ENCODE data around the gene ZDHHC21.
"Not testable (repeated sequence)": the region's sequence is repeated elsewhere in the genome, so short reads cannot be mapped to it uniquely, and the experiment has no call there.

ZDHHC21 gene

DNA sequence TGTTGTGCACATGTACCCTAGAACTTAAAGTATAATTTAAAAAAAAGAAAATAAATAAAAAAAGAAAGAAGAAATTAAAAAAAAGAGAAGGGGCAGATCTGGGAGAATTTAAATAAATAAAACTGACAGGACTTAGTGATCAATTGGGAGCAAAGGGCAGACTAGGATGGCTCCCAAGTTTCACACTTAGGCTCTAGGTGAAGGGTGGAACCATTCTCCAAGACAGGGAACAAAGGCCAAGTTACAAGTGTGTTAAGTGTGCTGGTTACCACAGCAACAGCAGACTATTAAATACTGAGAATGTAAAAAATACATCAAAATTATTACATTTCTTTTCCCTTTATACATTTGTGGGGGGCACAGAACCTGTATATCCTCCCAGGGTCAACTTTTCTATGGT, 7.1 kb downstream of the ZDHHC21 start:
- in situ Hi-C loops (cut with HindIII; ENCODE audit: low sequenced_read_pairs), result no loop called here

DNA sequence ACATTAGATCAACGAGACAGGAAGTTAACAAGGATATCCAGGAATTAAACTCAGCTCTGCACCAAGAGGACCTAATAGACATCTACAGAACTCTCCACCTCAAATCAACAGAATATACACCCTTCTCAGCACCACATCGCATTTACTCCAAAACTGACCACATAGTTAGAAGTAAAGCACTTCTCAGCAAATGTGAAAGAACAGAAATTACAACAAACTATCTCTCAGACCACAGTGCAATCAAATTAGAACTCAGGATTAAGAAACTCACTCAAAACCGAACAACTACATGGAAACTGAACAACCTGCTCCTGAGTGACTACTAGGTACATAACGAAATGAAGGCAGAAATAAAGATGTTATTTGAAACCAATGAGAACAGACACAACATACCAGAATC, 10.6 kb downstream of the ZDHHC21 start:
- in situ Hi-C loops (cut with HindIII; ENCODE audit: low sequenced_read_pairs), result not testable (repeated sequence)

DNA sequence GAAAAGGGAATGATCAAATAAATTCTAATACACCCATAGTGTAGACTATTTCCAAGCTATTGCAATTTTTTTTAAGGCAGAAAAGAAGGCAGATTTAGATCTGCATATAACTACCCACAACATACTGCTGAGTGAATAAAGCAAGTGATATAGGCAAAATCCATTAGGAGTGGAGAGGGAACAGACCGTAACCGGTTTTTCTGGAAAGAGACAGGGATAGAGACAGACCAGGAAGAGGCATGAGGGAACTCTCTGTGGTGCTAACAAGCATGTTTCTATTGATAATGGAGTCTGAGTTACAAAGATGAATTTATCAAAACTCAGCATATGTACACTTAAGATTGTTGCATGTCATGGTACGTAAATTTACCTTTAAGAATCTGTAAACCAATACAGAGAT, 14.5 kb downstream of the ZDHHC21 start:
- in situ Hi-C loops (cut with HindIII; ENCODE audit: low sequenced_read_pairs), result no loop called here

DNA sequence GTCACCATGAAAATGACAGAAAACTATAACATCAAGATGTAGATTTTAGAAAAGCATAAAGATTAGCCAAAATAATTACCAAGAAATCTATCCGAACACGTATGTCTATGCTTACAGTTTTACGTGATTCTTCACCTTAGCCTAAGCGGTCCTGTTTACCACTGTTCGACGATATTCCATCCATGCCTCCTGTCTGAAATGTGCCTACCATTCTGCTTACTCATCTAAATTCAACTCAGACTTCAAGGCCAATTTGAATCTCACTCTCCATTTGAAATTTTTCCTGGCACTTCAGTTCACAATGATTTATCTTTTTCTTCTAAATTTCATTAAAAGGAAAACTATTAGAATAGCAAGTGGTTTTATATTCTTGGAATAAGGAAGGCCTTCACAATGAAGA, 15.4 kb downstream of the ZDHHC21 start:
- in situ Hi-C loops (cut with HindIII; ENCODE audit: low sequenced_read_pairs), result no loop called here

DNA sequence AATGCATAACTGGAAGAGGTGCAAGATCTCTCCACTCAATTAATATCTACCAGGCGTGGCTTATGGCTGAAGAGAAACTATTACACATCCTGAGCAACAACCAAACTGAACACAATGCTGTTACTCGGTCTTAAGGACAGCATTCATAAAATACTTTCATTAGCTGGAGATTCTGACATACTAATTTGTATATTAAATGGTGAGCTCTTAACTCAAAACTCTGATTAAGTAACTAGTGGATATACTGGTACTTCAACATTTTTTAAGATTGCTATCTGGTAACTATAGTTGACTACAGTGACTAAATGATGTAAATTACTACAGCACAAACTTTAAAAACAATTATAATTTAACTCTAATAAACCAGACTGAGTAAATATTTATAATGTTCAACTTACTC, 15.8 kb downstream of the ZDHHC21 start:
- in situ Hi-C loops (cut with HindIII; ENCODE audit: low sequenced_read_pairs), result no loop called here

DNA sequence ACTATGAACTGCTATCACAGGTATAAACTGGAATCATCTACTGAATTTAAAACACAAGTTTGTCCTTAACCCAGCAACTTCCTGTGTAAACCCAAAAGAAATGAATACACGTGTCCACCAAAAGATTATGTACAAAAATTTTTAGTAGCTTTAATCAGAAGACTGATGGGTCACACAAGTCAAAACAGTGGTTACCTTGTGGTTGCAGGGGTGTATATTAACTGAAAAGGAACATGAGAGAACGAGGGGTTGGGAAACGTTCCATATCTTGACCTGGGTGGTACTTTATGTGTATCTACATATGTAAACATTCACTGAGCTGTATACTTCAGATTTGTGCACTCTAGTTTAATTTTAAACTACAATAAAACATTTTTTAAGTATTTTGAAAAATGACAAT, 18.6 kb downstream of the ZDHHC21 start:
- in situ Hi-C loops (cut with HindIII; ENCODE audit: low sequenced_read_pairs), result no loop called here

DNA sequence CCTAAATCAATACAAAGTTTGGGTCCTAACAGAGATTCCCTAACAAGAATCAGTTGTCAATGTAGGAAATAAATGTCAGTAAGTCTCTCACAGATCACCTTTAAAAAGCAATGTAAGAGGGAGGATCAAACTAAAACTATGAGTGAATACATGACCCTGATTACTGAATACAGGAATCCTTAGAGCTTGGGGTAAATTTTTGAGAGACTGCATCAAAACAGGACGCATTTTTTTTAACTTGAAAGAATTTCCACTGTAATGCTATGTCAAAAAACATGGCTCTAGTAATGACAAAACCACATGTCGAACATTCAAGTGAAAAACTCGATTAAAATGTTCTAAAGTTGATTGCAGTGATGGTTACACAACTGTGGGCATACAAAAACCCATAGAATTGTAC, 21.9 kb downstream of the ZDHHC21 start:
- in situ Hi-C loops (cut with HindIII; ENCODE audit: low sequenced_read_pairs), result no loop called here

DNA sequence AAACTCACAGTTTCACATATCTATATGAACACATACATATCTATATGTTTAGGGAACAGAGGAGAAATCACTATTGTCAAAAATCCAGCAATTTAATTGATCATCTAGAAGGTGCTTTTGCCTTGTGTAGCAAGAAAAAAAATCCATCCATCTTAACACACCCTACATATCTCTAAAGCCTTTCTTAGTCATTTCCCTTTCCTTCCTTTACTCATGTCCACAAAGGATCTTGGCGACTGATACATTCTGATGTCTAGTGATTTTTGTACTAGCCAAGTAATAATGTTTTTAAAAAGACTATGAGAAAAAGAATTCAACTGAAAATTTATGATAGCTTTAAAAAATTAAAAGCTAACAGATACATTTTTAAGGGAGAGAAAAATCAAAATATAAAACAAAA, 22.5 kb downstream of the ZDHHC21 start:
- in situ Hi-C loops (cut with HindIII; ENCODE audit: low sequenced_read_pairs), result no loop called here

DNA sequence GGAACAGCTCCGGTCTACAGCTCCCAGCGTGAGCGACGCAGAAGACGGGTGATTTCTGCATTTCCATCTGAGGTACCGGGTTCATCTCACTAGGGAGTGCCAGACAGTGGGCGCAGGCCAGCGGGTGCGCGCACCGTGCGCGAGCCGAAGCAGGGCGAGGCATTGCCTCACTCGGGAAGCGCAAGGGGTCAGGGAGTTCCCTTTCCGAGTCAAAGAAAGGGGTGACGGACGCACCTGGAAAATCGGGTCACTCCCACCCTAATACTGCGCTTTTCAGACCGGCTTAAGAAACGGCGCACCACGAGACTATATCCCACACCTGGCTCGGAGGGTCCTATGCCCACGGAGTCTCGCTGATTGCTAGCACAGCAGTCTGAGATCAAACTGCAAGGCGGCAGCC, 29.2 kb downstream of the ZDHHC21 start:
- in situ Hi-C loops (cut with HindIII; ENCODE audit: low sequenced_read_pairs), result not testable (repeated sequence)

DNA sequence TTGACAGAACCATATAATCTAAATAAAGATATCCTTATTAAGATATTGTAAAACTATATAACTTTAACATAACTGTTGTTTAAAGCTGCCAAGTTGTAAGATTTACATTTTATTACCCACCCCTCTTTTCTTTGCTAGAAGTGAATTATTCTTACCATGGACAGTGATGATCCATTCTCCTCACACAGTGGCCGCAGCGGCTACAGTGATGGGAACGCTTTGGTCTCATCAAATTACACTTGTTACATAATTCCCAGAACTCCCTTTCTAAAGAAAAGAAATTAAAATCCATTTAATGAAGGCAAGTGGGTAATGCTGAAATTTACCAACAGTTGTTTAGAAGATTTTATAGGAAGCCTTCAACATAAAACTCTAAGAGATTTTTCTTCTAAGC, 31.2 kb downstream of the ZDHHC21 start:
- in situ Hi-C loops (cut with HindIII; ENCODE audit: low sequenced_read_pairs), result no loop called here

DNA sequence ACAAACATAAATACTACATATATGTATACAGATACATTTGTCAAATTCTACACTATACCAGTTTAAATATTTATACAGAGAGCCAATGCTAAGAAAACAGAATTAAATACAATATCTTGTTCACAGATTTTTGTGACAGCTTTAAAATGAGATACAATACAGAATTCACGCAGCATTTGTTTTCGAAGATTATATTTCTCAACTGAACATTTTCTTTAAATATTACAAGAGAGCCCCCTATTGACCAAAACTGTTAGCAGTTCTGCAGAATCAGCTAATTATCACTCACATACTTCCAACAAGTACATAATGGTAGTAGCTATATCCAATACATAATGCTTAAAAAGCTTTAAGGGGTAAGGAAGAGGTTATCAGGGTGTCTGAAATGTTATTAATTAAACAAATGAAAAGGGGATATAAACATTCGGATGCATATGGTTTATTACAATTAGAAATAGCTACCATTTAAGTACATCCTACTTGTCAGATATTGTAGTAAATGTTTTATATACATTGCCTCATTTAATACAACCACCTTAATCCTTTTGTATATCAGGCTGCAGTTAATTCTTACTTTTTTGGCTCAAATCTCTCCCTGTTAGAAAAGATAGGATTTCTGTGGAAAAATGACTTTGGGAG, 31.7 kb downstream of the ZDHHC21 start:
- in situ Hi-C loops (cut with HindIII; ENCODE audit: low sequenced_read_pairs), result no loop called here

DNA sequence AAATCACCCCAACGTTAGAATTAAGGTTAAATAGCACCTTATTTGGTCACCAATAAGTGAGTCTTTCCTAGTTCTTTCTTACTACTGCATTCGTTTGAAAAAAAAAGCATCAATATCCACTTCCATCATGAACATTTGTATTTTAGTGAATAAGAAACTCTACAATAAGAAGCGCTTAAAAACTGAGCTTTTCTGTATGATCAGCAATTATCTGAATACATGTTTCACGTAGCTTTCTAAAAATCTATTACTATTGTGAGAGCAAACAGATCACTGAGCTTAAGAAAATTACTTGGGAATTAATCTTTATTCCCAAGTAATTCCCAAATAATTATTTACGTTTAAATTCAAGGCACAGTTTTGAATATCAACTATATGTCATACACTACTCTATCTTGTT, 32.5 kb downstream of the ZDHHC21 start:
- in situ Hi-C loops (cut with HindIII; ENCODE audit: low sequenced_read_pairs), result no loop called here

DNA sequence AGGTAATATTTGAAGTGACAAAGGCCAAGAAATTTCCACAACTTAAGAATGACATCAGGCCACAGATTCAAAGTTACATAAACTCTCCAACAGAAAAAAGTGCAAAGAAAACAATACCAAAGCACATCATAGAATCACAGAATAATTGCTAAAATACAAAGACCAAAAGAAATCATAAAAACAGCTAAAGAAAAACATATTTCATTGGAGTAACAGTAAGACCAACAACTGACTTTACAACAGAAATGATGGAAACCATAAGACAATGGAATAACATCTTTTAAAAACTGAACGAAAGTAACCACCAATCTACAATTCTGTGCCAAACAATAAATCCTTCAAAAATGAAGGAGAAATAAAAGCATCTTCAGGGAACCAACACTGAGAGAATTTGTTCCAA, 38.3 kb downstream of the ZDHHC21 start:
- in situ Hi-C loops (cut with HindIII; ENCODE audit: low sequenced_read_pairs), result no loop called here

DNA sequence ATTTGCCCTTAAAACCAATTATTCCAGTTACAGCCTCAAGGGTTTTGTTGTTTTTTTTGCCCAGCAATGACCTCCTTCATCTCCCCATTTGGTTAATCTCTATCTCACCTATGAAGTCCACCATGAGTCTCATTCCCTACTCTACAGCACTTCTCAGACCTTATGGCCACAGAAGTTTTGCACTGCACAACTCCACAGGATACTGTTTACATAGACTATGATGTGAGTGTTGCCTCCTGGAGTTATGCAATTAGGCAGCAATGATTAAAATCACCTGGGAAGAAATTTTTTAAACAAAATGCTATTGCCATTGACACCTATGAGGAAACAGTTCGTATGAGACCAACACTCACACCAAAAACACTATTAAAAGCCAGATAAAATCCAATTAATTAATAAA, 39.7 kb downstream of the ZDHHC21 start:
- in situ Hi-C loops (cut with HindIII; ENCODE audit: low sequenced_read_pairs), result no loop called here

DNA sequence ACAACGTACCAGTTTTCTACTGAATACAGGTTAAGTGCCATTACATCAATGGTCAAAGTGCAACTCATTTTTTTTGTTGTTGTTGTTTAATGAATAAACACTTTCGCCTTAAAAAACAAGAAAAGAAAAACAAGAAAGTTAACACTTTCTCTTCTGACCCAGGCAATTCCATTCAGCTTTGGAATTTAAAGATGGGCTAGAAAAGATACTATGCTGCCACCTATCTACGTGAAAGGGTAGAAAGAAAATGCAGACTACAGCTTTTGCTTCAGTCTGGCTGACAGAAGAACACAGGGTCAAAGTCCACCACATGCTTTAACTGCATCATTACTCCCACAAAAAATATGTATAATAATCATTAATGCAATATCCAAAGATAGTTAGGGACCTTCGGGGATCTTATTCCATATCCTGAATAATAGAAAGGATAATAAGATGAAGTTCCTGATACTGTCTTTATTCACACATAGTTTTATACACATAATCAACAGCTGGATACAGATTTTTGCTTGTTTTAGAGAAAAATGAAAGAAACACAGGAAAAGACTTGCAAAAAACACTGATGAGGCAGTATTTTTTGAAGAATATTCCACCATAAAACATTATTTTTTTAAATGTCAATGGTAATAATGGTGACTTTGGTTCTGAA, 40.4 kb downstream of the ZDHHC21 start:
- in situ Hi-C loops (cut with HindIII; ENCODE audit: low sequenced_read_pairs), result no loop called here

DNA sequence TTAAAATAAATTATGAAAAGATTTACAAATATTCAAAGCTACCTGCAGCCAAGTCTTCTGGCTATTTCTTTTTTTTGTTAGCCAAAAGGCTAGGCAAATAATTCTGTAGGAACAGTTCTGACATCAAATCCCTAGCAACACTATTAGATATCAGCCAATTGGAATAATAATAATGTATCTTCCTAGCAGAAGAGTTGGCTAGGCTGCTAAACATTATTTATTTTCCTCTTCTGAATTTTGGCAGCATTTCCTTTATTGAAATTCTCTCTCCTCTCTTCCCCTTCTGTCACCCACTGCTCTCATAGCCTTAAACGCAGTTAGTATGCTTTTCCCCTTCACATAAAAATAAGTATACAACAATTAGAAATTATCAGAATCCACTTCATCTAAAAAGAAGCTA, 42.6 kb downstream of the ZDHHC21 start:
- in situ Hi-C loops (cut with HindIII; ENCODE audit: low sequenced_read_pairs), result no loop called here

DNA sequence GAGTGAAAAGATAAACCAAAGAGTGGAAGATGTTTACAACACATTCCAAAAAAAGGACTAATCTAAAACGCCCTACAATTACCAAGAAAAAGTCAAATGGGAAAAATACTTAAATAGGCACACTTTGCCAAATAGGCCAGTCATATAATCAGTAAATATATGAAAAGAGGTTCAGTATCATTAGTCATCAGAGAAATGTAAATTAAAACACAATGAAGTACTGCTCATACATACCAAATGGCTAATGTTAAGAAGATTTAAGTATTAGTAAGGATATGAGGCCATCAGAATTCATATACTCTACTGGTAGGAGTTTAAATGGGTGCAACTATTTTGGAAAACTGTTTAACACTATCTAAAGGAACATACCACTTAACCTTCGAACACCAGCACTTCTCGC, 47.6 kb downstream of the ZDHHC21 start:
- in situ Hi-C loops (cut with HindIII; ENCODE audit: low sequenced_read_pairs), result no loop called here

DNA sequence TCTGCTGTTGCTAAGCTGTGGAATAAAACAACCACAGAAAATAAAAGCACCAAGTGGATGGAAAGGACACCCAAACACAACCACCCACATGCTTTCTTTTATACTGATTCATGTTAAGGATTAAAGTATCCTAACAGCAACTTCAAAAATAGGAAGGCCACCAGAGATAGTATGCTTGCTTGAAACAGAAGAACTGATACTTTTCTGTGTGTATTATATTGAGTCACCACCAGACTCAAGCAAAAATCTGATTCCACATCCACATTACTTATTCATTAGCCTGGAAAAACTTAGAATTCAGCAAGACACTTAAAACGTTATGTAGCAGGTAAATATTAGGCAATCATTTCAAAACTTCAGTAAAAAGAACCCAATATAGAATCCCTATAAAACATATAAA, 52.3 kb downstream of the ZDHHC21 start:
- in situ Hi-C loops (cut with HindIII; ENCODE audit: low sequenced_read_pairs), result no loop called here

DNA sequence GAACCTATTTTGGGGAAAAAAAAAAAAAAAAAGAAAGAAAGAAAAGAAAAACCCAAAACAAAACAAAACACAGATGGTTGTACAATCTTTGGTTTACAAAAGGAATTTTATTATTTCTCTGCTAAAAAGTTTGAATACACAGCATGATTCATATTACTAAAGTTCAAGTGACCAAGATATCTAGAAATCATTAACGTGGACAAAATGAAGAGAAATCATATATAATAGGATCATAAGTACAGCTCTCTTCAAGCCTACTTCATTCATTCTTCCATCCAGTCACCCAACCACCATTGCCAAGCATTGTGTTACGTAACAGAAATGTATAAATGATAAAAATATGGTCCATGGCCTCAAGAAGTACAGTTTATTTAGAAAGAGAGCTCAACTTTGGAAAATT, 52.9 kb downstream of the ZDHHC21 start:
- in situ Hi-C loops (cut with HindIII; ENCODE audit: low sequenced_read_pairs), result no loop called here

DNA sequence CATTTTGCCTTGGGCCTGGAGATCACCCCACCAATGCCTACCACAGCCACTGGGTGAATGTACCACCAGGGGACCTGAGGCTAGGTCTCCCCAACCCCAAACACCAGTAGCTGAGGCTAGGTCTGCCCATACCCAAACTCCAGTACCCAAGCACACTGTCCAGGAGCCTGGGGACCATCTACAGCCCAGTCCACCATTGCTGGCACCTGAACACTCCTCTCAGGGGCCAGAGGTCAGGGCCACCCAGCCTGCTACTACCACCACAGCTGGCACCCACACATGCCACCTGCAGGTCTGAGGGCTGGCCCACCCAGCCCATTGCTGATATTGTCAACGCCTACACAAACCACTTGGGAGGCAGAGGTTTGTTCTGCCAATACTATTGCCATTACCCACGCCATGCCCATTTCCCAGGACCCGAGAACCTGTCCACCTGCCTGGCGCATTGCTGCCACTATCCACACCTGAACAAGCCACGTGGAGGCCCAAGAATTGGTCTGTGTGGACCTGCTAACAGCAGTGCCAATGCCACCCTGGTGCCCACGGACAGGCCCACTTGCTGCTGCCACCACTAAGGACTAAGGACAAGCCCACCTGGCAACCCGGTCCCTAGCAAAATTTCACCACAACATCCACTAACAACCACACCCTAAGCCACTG, 59.2 kb downstream of the ZDHHC21 start:
- in situ Hi-C loops (cut with HindIII; ENCODE audit: low sequenced_read_pairs), result no loop called here

DNA sequence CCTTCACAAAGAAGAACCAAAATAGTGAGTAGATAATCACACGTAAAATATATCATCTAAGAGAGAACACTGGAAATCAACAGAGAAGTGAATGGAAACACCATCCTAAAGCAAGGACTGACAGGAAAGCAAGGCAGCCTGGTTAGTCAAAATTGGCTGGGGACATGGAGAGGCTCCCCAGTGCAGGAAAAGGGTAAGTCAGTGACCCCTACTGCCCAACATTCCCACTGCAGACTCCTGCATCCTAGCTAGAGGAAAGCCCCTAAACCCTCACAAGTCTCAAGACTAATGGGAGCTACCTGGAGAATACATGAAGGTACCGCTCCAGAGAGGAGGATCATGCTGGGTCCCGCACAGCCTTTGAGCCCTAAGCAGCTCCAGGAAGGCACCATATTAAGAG, 60.1 kb downstream of the ZDHHC21 start:
- in situ Hi-C loops (cut with HindIII; ENCODE audit: low sequenced_read_pairs), result no loop called here

DNA sequence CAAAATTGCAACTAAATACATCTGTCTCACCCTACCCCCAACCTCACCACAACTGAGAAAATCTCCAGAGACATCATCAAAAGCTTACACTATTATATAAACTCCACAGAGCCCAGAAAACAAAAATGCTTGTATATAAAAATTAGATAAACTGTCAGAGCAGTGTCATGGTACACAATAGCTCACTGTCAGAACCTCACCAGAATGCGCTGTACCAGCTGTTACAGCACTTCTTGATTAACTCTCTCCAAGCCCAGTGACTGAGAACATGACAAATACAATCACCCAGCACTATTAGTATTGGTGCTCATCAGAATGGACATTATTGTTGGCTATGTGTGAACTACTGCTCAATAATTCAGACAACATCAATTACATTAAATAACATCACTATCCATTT, 65.7 kb downstream of the ZDHHC21 start:
- in situ Hi-C loops (cut with HindIII; ENCODE audit: low sequenced_read_pairs), result no loop called here
